ENCODE results near the gene AK1. TPM values are rescaled to one million over a fixed set of nuclear protein-coding genes. Genes with fewer than 3 reads are reported as not detected.

Gene AK1
- total RNA-seq, 2 experiments from 2014 or later: 19.5 to 21.6 TPM

DNA sequence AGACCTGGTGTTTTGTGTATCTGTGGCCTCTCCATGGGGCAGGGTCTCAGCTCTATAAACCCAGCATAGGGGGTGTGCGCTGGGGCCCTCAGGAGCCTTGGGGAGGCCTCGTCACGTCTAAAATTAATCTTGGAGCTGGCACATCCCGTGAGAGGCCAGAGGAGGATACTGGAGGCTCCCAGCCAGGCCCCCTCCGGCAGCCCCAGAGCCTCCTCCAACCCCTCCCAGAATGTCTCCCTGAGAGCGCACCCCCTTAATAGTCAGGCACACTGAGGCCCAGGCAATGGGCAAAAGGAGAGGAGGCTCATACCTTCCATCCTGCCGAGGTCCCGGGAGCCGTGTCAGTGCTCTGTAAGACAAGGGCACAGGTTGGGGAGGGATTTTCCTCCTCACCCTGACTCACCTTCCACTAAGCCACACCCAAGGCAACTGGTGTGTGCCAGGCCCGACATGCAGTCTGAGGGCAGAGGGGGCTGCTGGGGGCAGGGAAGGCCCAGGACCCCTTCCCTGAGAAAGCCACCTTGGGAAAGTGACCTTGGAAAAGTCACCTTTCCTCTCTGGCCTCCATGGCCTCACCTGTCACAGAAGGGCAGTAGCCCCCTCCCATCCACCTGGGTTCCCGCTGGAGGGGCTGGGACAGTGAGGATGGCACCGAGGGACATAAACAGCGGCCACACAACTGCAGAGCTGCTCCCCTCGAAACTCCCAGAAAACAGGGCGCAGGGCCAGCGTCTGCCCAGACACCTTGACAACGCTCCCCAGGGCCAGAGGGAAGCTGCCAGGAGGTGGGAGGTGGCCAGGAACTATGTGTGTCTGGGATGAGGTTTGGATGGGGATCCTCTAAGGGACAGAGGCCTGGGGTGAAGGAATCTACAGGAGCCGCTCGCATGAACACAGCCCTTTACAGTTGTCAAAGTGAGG lies 2.9 kb downstream of the AK1 start:
- Histone ChIP-seq H3K9me3 (ENCODE audit: low read length) (no peaks in the 10 kb centered on the region), H3K4me1 (ENCODE audit: insufficient read depth, low read length, poor library complexity, severe bottlenecking) (peaks cover 11% of the 10 kb centered on the region), H3K36me3 (ENCODE audit: insufficient read depth, low read length) (no peaks in the 10 kb centered on the region), H3K27ac (ENCODE audit: low read depth, low read length, poor library complexity, severe bottlenecking) (no peak overlapping the region), H4K20me1 (ENCODE audit: insufficient read depth, low read length) (no peaks in the 10 kb centered on the region), H3K79me2 (ENCODE audit: insufficient read depth, low read depth, low read length) (no peaks in the 10 kb centered on the region), H3K4me3 (ENCODE audit: low read depth, low read length, poor library complexity, severe bottlenecking) (no peak overlapping the region), H3K9me2 (ENCODE audit: insufficient read depth, low read length) (no peaks in the 10 kb centered on the region), H3K4me2 (ENCODE audit: low read length) (no peak overlapping the region), H2AFZ (ENCODE audit: low read length) (no peak overlapping the region)
- no peak for DNase-seq (ENCODE audit: low spot score)
- TF ChIP-seq EZH2phosphoT487 (IDR thresholded peaks at IDR 0.05; ENCODE audit: borderline replicate concordance, low read depth, low read length): no peak
- TF ChIP-seq, protein P1, sequence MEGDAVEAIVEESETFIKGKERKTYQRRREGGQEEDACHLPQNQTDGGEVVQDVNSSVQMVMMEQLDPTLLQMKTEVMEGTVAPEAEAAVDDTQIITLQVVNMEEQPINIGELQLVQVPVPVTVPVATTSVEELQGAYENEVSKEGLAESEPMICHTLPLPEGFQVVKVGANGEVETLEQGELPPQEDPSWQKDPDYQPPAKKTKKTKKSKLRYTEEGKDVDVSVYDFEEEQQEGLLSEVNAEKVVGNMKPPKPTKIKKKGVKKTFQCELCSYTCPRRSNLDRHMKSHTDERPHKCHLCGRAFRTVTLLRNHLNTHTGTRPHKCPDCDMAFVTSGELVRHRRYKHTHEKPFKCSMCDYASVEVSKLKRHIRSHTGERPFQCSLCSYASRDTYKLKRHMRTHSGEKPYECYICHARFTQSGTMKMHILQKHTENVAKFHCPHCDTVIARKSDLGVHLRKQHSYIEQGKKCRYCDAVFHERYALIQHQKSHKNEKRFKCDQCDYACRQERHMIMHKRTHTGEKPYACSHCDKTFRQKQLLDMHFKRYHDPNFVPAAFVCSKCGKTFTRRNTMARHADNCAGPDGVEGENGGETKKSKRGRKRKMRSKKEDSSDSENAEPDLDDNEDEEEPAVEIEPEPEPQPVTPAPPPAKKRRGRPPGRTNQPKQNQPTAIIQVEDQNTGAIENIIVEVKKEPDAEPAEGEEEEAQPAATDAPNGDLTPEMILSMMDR (conservative IDR thresholded peaks at IDR 0.05; ENCODE audit: low read length): no peak
- no TSS peak for BruUV-seq (replicated peaks)
- intact Hi-C loops (cut with micrococcal nuclease; ENCODE audit: unreplicated experiment): loop anchor here (5.0 to 10.0 kb wide), 2 partner anchors 52 to 370 kb away; no protein-coding TSS in a partner anchor
- CTCF ChIA-PET (ENCODE audit: unreplicated experiment): no interaction called here
- POLR2A ChIA-PET: interaction anchor here (0.7 kb wide), 1 partner anchor 103 kb away, joined by 3 read pairs; no protein-coding TSS in a partner anchor

DNA sequence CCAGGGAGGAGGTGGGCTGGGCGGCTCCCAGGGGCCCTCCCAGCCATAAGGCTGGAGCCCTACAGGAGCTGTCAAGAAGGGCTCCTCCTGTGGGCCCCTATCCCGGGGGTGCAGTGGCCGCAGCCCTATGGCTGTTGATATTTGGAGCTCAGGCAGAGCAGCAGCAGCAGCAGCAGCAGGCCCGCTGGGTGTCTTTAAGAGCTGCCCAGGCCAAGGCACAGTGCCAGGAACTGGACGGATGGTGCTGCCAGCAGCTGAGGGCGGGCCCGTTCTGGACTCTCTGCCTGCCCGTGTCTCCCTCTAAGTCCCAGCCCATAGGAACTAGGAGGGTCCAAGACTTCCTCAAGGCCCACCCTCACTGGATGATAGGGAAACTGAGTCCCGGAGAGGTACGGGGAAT lies 3.6 kb downstream of the AK1 start:
- Histone ChIP-seq H4K20me1 (ENCODE audit: insufficient read depth, low read length) (no peaks in the 10 kb centered on the region), H3K79me2 (ENCODE audit: insufficient read depth, low read depth, low read length) (no peaks in the 10 kb centered on the region), H3K36me3 (ENCODE audit: insufficient read depth, low read length) (no peaks in the 10 kb centered on the region), H3K27ac (ENCODE audit: low read depth, low read length, poor library complexity, severe bottlenecking) (no peak overlapping the region), H3K4me1 (ENCODE audit: insufficient read depth, low read length, poor library complexity, severe bottlenecking) (peaks cover 4% of the 10 kb centered on the region), H3K9me3 (ENCODE audit: low read length) (no peaks in the 10 kb centered on the region), H3K4me3 (ENCODE audit: low read depth, low read length, poor library complexity, severe bottlenecking) (no peak overlapping the region), H3K4me2 (ENCODE audit: low read length) (no peak overlapping the region), H3K9me2 (ENCODE audit: insufficient read depth, low read length) (no peaks in the 10 kb centered on the region), H2AFZ (ENCODE audit: low read length) (no peak overlapping the region)
- POLR2A ChIA-PET: interaction anchor here (0.7 kb wide), 1 partner anchor 104 kb away, joined by 3 read pairs; no protein-coding TSS in a partner anchor
- CTCF ChIA-PET (ENCODE audit: unreplicated experiment): no interaction called here
- BruUV-seq (replicated peaks): no TSS peak
- intact Hi-C loops (cut with micrococcal nuclease; ENCODE audit: unreplicated experiment): loop anchor here (5.0 to 10.0 kb wide), 2 partner anchors 52 to 369 kb away; no protein-coding TSS in a partner anchor
- TF ChIP-seq EZH2phosphoT487 (IDR thresholded peaks at IDR 0.05; ENCODE audit: borderline replicate concordance, low read depth, low read length): no peak
- TF ChIP-seq, protein P1 (conservative IDR thresholded peaks at IDR 0.05; ENCODE audit: low read length): no peak
- DNase-seq (ENCODE audit: low spot score): no peak

Data from OCI-LY7 (cell line).